ENCODE measurements around the gene FHIT.

Gene FHIT

GRCh38 chr3:60933824-60934223 lies 317.4 kb downstream of the FHIT start:
- Histone ChIP-seq H3K79me2 (ENCODE audit: insufficient read depth, low read length) (no peaks in the 10 kb centered on the region), H4K20me1 (ENCODE audit: low read depth, low read length) (no peaks in the 10 kb centered on the region), H3K27ac (ENCODE audit: low read depth, low read length) (no peak overlapping the region), H3F3A (ENCODE audit: insufficient read depth) (no peaks in the 10 kb centered on the region), H3K9ac (ENCODE audit: low read length) (no peak overlapping the region), H3K4me2 (ENCODE audit: low read depth, low read length, poor library complexity, severe bottlenecking) (no peak overlapping the region), H2AFZ (ENCODE audit: low read depth, low read length, severe bottlenecking) (no peak overlapping the region), H3K36me3 (ENCODE audit: low read length) (no peaks in the 10 kb centered on the region), H3K4me3 (ENCODE audit: insufficient read depth, low read length, poor library complexity, severe bottlenecking) (no peak overlapping the region), H3K9me3 (ENCODE audit: insufficient read depth, low read length) (no peaks in the 10 kb centered on the region), H3K9me2 (replicated peaks; ENCODE audit: insufficient read depth, low read length) (no peaks in the 10 kb centered on the region), H3K27me3 (ENCODE audit: low read length) (no peaks in the 10 kb centered on the region)
- TF ChIP-seq EZH2phosphoT487 (conservative IDR thresholded peaks at IDR 0.05; ENCODE audit: low read length) (no peak), CTCF (IDR thresholded peaks at IDR 0.05; ENCODE audit: insufficient read depth, low read length, poor library complexity, severe bottlenecking) (no peak)

- Histone ChIP-seq H3F3A (ENCODE audit: insufficient read depth) (no peaks in the 10 kb centered on the region), H2AFZ (ENCODE audit: low read depth, low read length, severe bottlenecking) (no peak overlapping the region), H3K4me3 (ENCODE audit: insufficient read depth, low read length, poor library complexity, severe bottlenecking) (no peak overlapping the region)
Observed at GRCh38 chr3:60932643-60933042, 318.6 kb downstream of the FHIT start.

GRCh38 chr3:60932170-60932569 lies 319.1 kb downstream of the FHIT start:
- no peak overlapping the region for H3K27ac ChIP-seq (ENCODE audit: low read depth, low read length)
- H3K4me3 ChIP-seq (ENCODE audit: insufficient read depth, low read length, poor library complexity, severe bottlenecking), result no peak overlapping the region
- no peaks in the 10 kb centered on the region for H3K9me2 ChIP-seq (replicated peaks; ENCODE audit: insufficient read depth, low read length)
- no peak overlapping the region for H3K4me2 ChIP-seq (ENCODE audit: low read depth, low read length, poor library complexity, severe bottlenecking)
- H3K79me2 ChIP-seq (ENCODE audit: insufficient read depth, low read length), result no peaks in the 10 kb centered on the region
- no peak overlapping the region for H3K9ac ChIP-seq (ENCODE audit: low read length)
- no peaks in the 10 kb centered on the region for H4K20me1 ChIP-seq (ENCODE audit: low read depth, low read length)
- no peak for TF ChIP-seq EZH2phosphoT487 (conservative IDR thresholded peaks at IDR 0.05; ENCODE audit: low read length)
- no peak for TF ChIP-seq CTCF (IDR thresholded peaks at IDR 0.05; ENCODE audit: insufficient read depth, low read length, poor library complexity, severe bottlenecking)
- no peaks in the 10 kb centered on the region for H3F3A ChIP-seq (ENCODE audit: insufficient read depth)
- no peak overlapping the region for H2AFZ ChIP-seq (ENCODE audit: low read depth, low read length, severe bottlenecking)
- H3K36me3 ChIP-seq (ENCODE audit: low read length), result no peaks in the 10 kb centered on the region
- no peaks in the 10 kb centered on the region for H3K9me3 ChIP-seq (ENCODE audit: insufficient read depth, low read length)
- H3K27me3 ChIP-seq (ENCODE audit: low read length), result no peaks in the 10 kb centered on the region

More at GRCh38 chr3:60932643-60933042, 318.6 kb downstream of the FHIT start:
- Histone ChIP-seq H3K27ac (ENCODE audit: low read depth, low read length) (no peak overlapping the region), H3K27me3 (ENCODE audit: low read length) (no peaks in the 10 kb centered on the region), H3K79me2 (ENCODE audit: insufficient read depth, low read length) (no peaks in the 10 kb centered on the region), H4K20me1 (ENCODE audit: low read depth, low read length) (no peaks in the 10 kb centered on the region), H3K9me3 (ENCODE audit: insufficient read depth, low read length) (no peaks in the 10 kb centered on the region), H3K4me2 (ENCODE audit: low read depth, low read length, poor library complexity, severe bottlenecking) (no peak overlapping the region), H3K36me3 (ENCODE audit: low read length) (no peaks in the 10 kb centered on the region), H3K9me2 (replicated peaks; ENCODE audit: insufficient read depth, low read length) (no peaks in the 10 kb centered on the region), H3K9ac (ENCODE audit: low read length) (no peak overlapping the region)
- TF ChIP-seq EZH2phosphoT487 (conservative IDR thresholded peaks at IDR 0.05; ENCODE audit: low read length), result no peak
- no peak for TF ChIP-seq CTCF (IDR thresholded peaks at IDR 0.05; ENCODE audit: insufficient read depth, low read length, poor library complexity, severe bottlenecking)
